Measurements from ENCODE around the gene KCNJ6.
"Not testable (repeated sequence)": the region's sequence is repeated elsewhere in the genome, so short reads cannot be mapped to it uniquely, and the experiment has no call there.

Gene KCNJ6

GRCh38 chr21:37658121-37658816 lies 258.0 kb downstream of the KCNJ6 start:
- Histone ChIP-seq H3K4me1 (ENCODE audit: control insufficient read depth, insufficient read depth, low read length) (no peaks in the 10 kb centered on the region), H3K36me3 (ENCODE audit: control insufficient read depth, insufficient read depth, low read length) (no peaks in the 10 kb centered on the region), H3K9me3 (ENCODE audit: control insufficient read depth, low read length) (no peaks in the 10 kb centered on the region), H3K4me3 (ENCODE audit: insufficient read depth, low read depth, low read length) (no peak overlapping the region), H3K27ac (ENCODE audit: insufficient read depth, low read depth, low read length, poor library complexity, severe bottlenecking) (no peak overlapping the region), H3K27me3 (ENCODE audit: control insufficient read depth, insufficient read depth, low read length, poor library complexity, severe bottlenecking) (no peaks in the 10 kb centered on the region)
- WGBS, 2 experiments = 83 to 86% methylated on average over 10 of the region's 10 CpGs

GRCh38 chr21:37656899-37657298 lies 259.4 kb downstream of the KCNJ6 start:
- Histone ChIP-seq H3K27me3 (ENCODE audit: control insufficient read depth, insufficient read depth, low read length, poor library complexity, severe bottlenecking) (no peaks in the 10 kb centered on the region), H3K4me3 (ENCODE audit: insufficient read depth, low read depth, low read length) (no peak overlapping the region), H3K9me3 (ENCODE audit: control insufficient read depth, low read length) (no peaks in the 10 kb centered on the region), H3K27ac (ENCODE audit: insufficient read depth, low read depth, low read length, poor library complexity, severe bottlenecking) (no peak overlapping the region), H3K4me1 (ENCODE audit: control insufficient read depth, insufficient read depth, low read length) (no peaks in the 10 kb centered on the region), H3K36me3 (ENCODE audit: control insufficient read depth, insufficient read depth, low read length) (no peaks in the 10 kb centered on the region)
- 91 to 98% methylated on average over 5 of the region's 5 CpGs for WGBS, 2 experiments

GRCh38 chr21:37655611-37656300 lies 260.5 kb downstream of the KCNJ6 start:
- Histone ChIP-seq H3K4me3 (ENCODE audit: insufficient read depth, low read depth, low read length) (no peak overlapping the region), H3K9me3 (ENCODE audit: control insufficient read depth, low read length) (no peaks in the 10 kb centered on the region), H3K27me3 (ENCODE audit: control insufficient read depth, insufficient read depth, low read length, poor library complexity, severe bottlenecking) (no peaks in the 10 kb centered on the region), H3K27ac (ENCODE audit: insufficient read depth, low read depth, low read length, poor library complexity, severe bottlenecking) (no peak overlapping the region), H3K36me3 (ENCODE audit: control insufficient read depth, insufficient read depth, low read length) (no peaks in the 10 kb centered on the region), H3K4me1 (ENCODE audit: control insufficient read depth, insufficient read depth, low read length) (no peaks in the 10 kb centered on the region)
- 91 to 97% methylated on average over 6 of the region's 6 CpGs for WGBS, 2 experiments

- Histone ChIP-seq H3K27ac (ENCODE audit: insufficient read depth, low read depth, low read length, poor library complexity, severe bottlenecking) (no peak overlapping the region), H3K36me3 (ENCODE audit: control insufficient read depth, insufficient read depth, low read length) (no peaks in the 10 kb centered on the region), H3K4me3 (ENCODE audit: insufficient read depth, low read depth, low read length) (no peak overlapping the region), H3K9me3 (ENCODE audit: control insufficient read depth, low read length) (no peaks in the 10 kb centered on the region), H3K4me1 (ENCODE audit: control insufficient read depth, insufficient read depth, low read length) (no peaks in the 10 kb centered on the region), H3K27me3 (ENCODE audit: control insufficient read depth, insufficient read depth, low read length, poor library complexity, severe bottlenecking) (no peaks in the 10 kb centered on the region)
- 90 to 94% methylated on average over 4 of the region's 4 CpGs for whole genome bisulfite sequencing, 2 experiments
Observed at GRCh38 chr21:37654596-37654995, 261.7 kb downstream of the KCNJ6 start.

- WGBS, 2 experiments = 94% methylated on average over 4 of the region's 4 CpGs
Observed at GRCh38 chr21:37653201-37653600, 263.1 kb downstream of the KCNJ6 start.

GRCh38 chr21:37647781-37648180 lies 268.5 kb downstream of the KCNJ6 start:
- Histone ChIP-seq H3K36me3 (ENCODE audit: control insufficient read depth, insufficient read depth, low read length) (no peaks in the 10 kb centered on the region), H3K4me1 (ENCODE audit: control insufficient read depth, insufficient read depth, low read length) (no peaks in the 10 kb centered on the region), H3K27ac (ENCODE audit: insufficient read depth, low read depth, low read length, poor library complexity, severe bottlenecking) (no peak overlapping the region), H3K9me3 (ENCODE audit: control insufficient read depth, low read length) (no peaks in the 10 kb centered on the region), H3K4me3 (ENCODE audit: insufficient read depth, low read depth, low read length) (no peak overlapping the region), H3K27me3 (ENCODE audit: control insufficient read depth, insufficient read depth, low read length, poor library complexity, severe bottlenecking) (no peaks in the 10 kb centered on the region)
- WGBS, 2 experiments = 88 to 89% methylated on average over 4 of the region's 4 CpGs

More at GRCh38 chr21:37653201-37653600, 263.1 kb downstream of the KCNJ6 start:
- H3K27ac ChIP-seq (ENCODE audit: insufficient read depth, low read depth, low read length, poor library complexity, severe bottlenecking) = no peak overlapping the region
- H3K9me3 ChIP-seq (ENCODE audit: control insufficient read depth, low read length) = no peaks in the 10 kb centered on the region
- no peaks in the 10 kb centered on the region for H3K27me3 ChIP-seq (ENCODE audit: control insufficient read depth, insufficient read depth, low read length, poor library complexity, severe bottlenecking)
- no peaks in the 10 kb centered on the region for H3K4me1 ChIP-seq (ENCODE audit: control insufficient read depth, insufficient read depth, low read length)
- no peaks in the 10 kb centered on the region for H3K36me3 ChIP-seq (ENCODE audit: control insufficient read depth, insufficient read depth, low read length)
- no peak overlapping the region for H3K4me3 ChIP-seq (ENCODE audit: insufficient read depth, low read depth, low read length)

- not testable (repeated sequence) for H3K9me3 ChIP-seq (ENCODE audit: control insufficient read depth, low read length); H3K36me3 ChIP-seq (ENCODE audit: control insufficient read depth, insufficient read depth, low read length); H3K27ac ChIP-seq (ENCODE audit: insufficient read depth, low read depth, low read length, poor library complexity, severe bottlenecking); H3K27me3 ChIP-seq (ENCODE audit: control insufficient read depth, insufficient read depth, low read length, poor library complexity, severe bottlenecking); H3K4me1 ChIP-seq (ENCODE audit: control insufficient read depth, insufficient read depth, low read length); H3K4me3 ChIP-seq (ENCODE audit: insufficient read depth, low read depth, low read length)
- WGBS, 2 experiments = 92 to 94% methylated on average over 12 of the region's 12 CpGs
Observed at GRCh38 chr21:37646761-37647160, 269.5 kb downstream of the KCNJ6 start.

- WGBS, 2 experiments = 95% methylated on average over 5 of the region's 6 CpGs
- H3K27me3 ChIP-seq (ENCODE audit: control insufficient read depth, insufficient read depth, low read length, poor library complexity, severe bottlenecking) = no peaks in the 10 kb centered on the region
Observed at GRCh38 chr21:37645848-37646247, 270.4 kb downstream of the KCNJ6 start.

GRCh38 chr21:37644636-37645035 lies 271.6 kb downstream of the KCNJ6 start:
- Histone ChIP-seq H3K4me3 (ENCODE audit: insufficient read depth, low read depth, low read length) (no peak overlapping the region), H3K9me3 (ENCODE audit: control insufficient read depth, low read length) (no peaks in the 10 kb centered on the region), H3K27me3 (ENCODE audit: control insufficient read depth, insufficient read depth, low read length, poor library complexity, severe bottlenecking) (no peaks in the 10 kb centered on the region), H3K27ac (ENCODE audit: insufficient read depth, low read depth, low read length, poor library complexity, severe bottlenecking) (no peak overlapping the region), H3K4me1 (ENCODE audit: control insufficient read depth, insufficient read depth, low read length) (no peaks in the 10 kb centered on the region), H3K36me3 (ENCODE audit: control insufficient read depth, insufficient read depth, low read length) (no peaks in the 10 kb centered on the region)
- 86 to 87% methylated on average over 8 of the region's 8 CpGs for WGBS, 2 experiments

More at GRCh38 chr21:37645848-37646247, 270.4 kb downstream of the KCNJ6 start:
- Histone ChIP-seq H3K4me1 (ENCODE audit: control insufficient read depth, insufficient read depth, low read length) (no peaks in the 10 kb centered on the region), H3K4me3 (ENCODE audit: insufficient read depth, low read depth, low read length) (no peak overlapping the region), H3K27ac (ENCODE audit: insufficient read depth, low read depth, low read length, poor library complexity, severe bottlenecking) (no peak overlapping the region), H3K9me3 (ENCODE audit: control insufficient read depth, low read length) (no peaks in the 10 kb centered on the region), H3K36me3 (ENCODE audit: control insufficient read depth, insufficient read depth, low read length) (no peaks in the 10 kb centered on the region)

GRCh38 chr21:37643862-37644261 lies 272.4 kb downstream of the KCNJ6 start:
- H3K27me3 ChIP-seq (ENCODE audit: control insufficient read depth, insufficient read depth, low read length, poor library complexity, severe bottlenecking); H3K36me3 ChIP-seq (ENCODE audit: control insufficient read depth, insufficient read depth, low read length); H3K9me3 ChIP-seq (ENCODE audit: control insufficient read depth, low read length); H3K4me1 ChIP-seq (ENCODE audit: control insufficient read depth, insufficient read depth, low read length); H3K27ac ChIP-seq (ENCODE audit: insufficient read depth, low read depth, low read length, poor library complexity, severe bottlenecking); H3K4me3 ChIP-seq (ENCODE audit: insufficient read depth, low read depth, low read length): not testable (repeated sequence)

Data from ectodermal cell (in vitro differentiated cells).